ENCODE measurements around the gene C19orf81. TPM values are rescaled to one million over a fixed set of nuclear protein-coding genes. Genes with fewer than 3 reads are reported as not detected.

C19orf81 gene
- total and polyA plus RNA-seq, 2 donors (not counting 3 experiments of a cell fraction or from before 2014, with no cell fraction given) = 0.79 to 2.5 TPM

- Histone ChIP-seq H3K79me2 (ENCODE audit: control insufficient read depth, insufficient read depth, low read length) (no peaks in the 10 kb centered on the region), H2AFZ (ENCODE audit: low read depth, low read length) (no peak overlapping the region), H3K27ac (ENCODE audit: insufficient read depth, low read depth, low read length) (no peak overlapping the region), H3K4me3 (replicated peaks in 1 of 3; ENCODE audit: insufficient read depth in 1 of 3, low read depth in 1 of 3, low read length in 3 of 3) (no peak overlapping the region), H3K4me1 (ENCODE audit: control insufficient read depth, extremely low read depth, insufficient read depth, low read length) (no peaks in the 10 kb centered on the region), H3K9ac (replicated peaks; ENCODE audit: extremely low read depth, insufficient read depth, low read length) (no peak overlapping the region), H3K9me1 (replicated peaks; ENCODE audit: control insufficient read depth, extremely low read depth, insufficient read depth, low read length) (no peaks in the 10 kb centered on the region), H4K20me1 (replicated peaks; ENCODE audit: control insufficient read depth, extremely low read depth, insufficient read depth, low read length) (no peaks in the 10 kb centered on the region), H3K27me3 (ENCODE audit: control insufficient read depth in 2 of 2, insufficient read depth in 2 of 2, low read length in 2 of 2) (no peaks in the 10 kb centered on the region), H3K9me3 (replicated peaks; ENCODE audit: control insufficient read depth, insufficient read depth, low read length) (no peaks in the 10 kb centered on the region), H3K4me2 (ENCODE audit: insufficient read depth, low read length) (no peak overlapping the region), H3K36me3 (ENCODE audit: control insufficient read depth in 2 of 2, extremely low read depth in 1 of 2, insufficient read depth in 2 of 2, low read length in 2 of 2) (no peaks in the 10 kb centered on the region)
- no peak for FAIRE-seq
- intact Hi-C loops (cut with micrococcal nuclease) (no loop called here), dilution Hi-C loops (cut with MboI; ENCODE audit: extremely low pct_ligation_motif_present, low sequenced_read_pairs) (no loop called here)
- BruUV-seq (replicated peaks) = no TSS peak
- no peak for DNase-seq (ENCODE audit: low read depth, low spot score)
- TF ChIP-seq MYC (IDR thresholded peaks at IDR 0.05; ENCODE audit: low read depth, low read length) (no peak), POLR2A (IDR thresholded peaks at IDR 0.05; ENCODE audit: low read depth, low read length) (no peak), FOS (IDR thresholded peaks at IDR 0.05; ENCODE audit: borderline replicate concordance, insufficient read depth, low read length) (no peak), GATA2 (IDR thresholded peaks at IDR 0.05; ENCODE audit: insufficient read depth, insufficient read length, low read depth, low read length) (no peak), MAX (IDR thresholded peaks at IDR 0.05; ENCODE audit: insufficient read depth, insufficient read length) (no peak), EZH2 (IDR thresholded peaks at IDR 0.05; ENCODE audit: borderline replicate concordance, low read depth, low read length, severe bottlenecking) (no peak)
- ChIA-PET CTCF (interaction anchor here (1.0 kb wide), 1 partner anchor 70 kb away, joined by 3 read pairs; no protein-coding TSS in a partner anchor), POLR2A (no interaction called here)
These were observed 23.2 kb upstream of the C19orf81 start for GRCh38 chr19:50626011-50626410.

GRCh38 chr19:50626795-50627194, 22.4 kb upstream of the C19orf81 start:
- Histone ChIP-seq H3K9me3 (replicated peaks; ENCODE audit: control insufficient read depth, insufficient read depth, low read length) (no peaks in the 10 kb centered on the region), H3K79me2 (ENCODE audit: control insufficient read depth, insufficient read depth, low read length) (no peaks in the 10 kb centered on the region), H3K4me3 (replicated peaks in 1 of 3; ENCODE audit: insufficient read depth in 1 of 3, low read depth in 1 of 3, low read length in 3 of 3) (no peak overlapping the region), H2AFZ (ENCODE audit: low read depth, low read length) (no peak overlapping the region), H3K27ac (ENCODE audit: insufficient read depth, low read depth, low read length) (no peak overlapping the region), H3K4me1 (ENCODE audit: control insufficient read depth, extremely low read depth, insufficient read depth, low read length) (no peaks in the 10 kb centered on the region), H3K9me1 (replicated peaks; ENCODE audit: control insufficient read depth, extremely low read depth, insufficient read depth, low read length) (no peaks in the 10 kb centered on the region), H3K9ac (replicated peaks; ENCODE audit: extremely low read depth, insufficient read depth, low read length) (no peak overlapping the region), H3K4me2 (ENCODE audit: insufficient read depth, low read length) (no peak overlapping the region), H3K27me3 (ENCODE audit: control insufficient read depth in 2 of 2, insufficient read depth in 2 of 2, low read length in 2 of 2) (no peaks in the 10 kb centered on the region), H3K36me3 (ENCODE audit: control insufficient read depth in 2 of 2, extremely low read depth in 1 of 2, insufficient read depth in 2 of 2, low read length in 2 of 2) (no peaks in the 10 kb centered on the region), H4K20me1 (replicated peaks; ENCODE audit: control insufficient read depth, extremely low read depth, insufficient read depth, low read length) (no peaks in the 10 kb centered on the region)
- no TSS peak for BruUV-seq (replicated peaks)
- ChIA-PET CTCF (interaction anchor here (1.0 kb wide), 1 partner anchor 71 kb away, joined by 3 read pairs; no protein-coding TSS in a partner anchor), POLR2A (no interaction called here)
- intact Hi-C loops (cut with micrococcal nuclease) = no loop called here
- dilution Hi-C loops (cut with MboI; ENCODE audit: extremely low pct_ligation_motif_present, low sequenced_read_pairs) = no loop called here
- TF ChIP-seq MAX (IDR thresholded peaks at IDR 0.05; ENCODE audit: insufficient read depth, insufficient read length) (no peak), MYC (IDR thresholded peaks at IDR 0.05; ENCODE audit: low read depth, low read length) (no peak), POLR2AphosphoS5 (IDR thresholded peaks at IDR 0.05; ENCODE audit: insufficient read depth, low read depth, low read length) (no peak)
- FAIRE-seq = no peak
- DNase-seq (ENCODE audit: low read depth, low spot score) = no peak

Data from endothelial cell of umbilical vein (primary cell).